Trophoblast cell (in vitro differentiated cells and primary cell): ENCODE results near the gene ABCB6.

Experiments used
- DNase-seq, 2 donors: peaks; one replicate each; pipeline ENCODE4 v3.0.0-alpha.2; 2016
- H2AFZ ChIP-seq: 2 replicates; pipeline ENCODE4 v1.6.1; 2013; ENCODE audit warnings: low read length, moderate library complexity, mild to moderate bottlenecking; ENCODE audit not compliant: insufficient read depth, poor library complexity
- H2AK5ac ChIP-seq: 2 replicates; pipeline ENCODE4 v1.6.1; 2013; ENCODE audit warnings: mild to moderate bottlenecking, low read length
- H2BK120ac ChIP-seq: 2 replicates; pipeline ENCODE4 v1.6.1; 2013; ENCODE audit warnings: low read length, mild to moderate bottlenecking, moderate library complexity; ENCODE audit not compliant: insufficient read depth, poor library complexity
- H2BK12ac ChIP-seq: 2 replicates; pipeline ENCODE4 v1.6.1; 2013; ENCODE audit warnings: mild to moderate bottlenecking, low read length, moderate library complexity
- H2BK5ac ChIP-seq: 2 replicates; pipeline ENCODE4 v1.6.1; 2013; ENCODE audit warnings: low read length, low read depth, moderate library complexity, mild to moderate bottlenecking; ENCODE audit not compliant: poor library complexity
- H3K14ac ChIP-seq: 2 replicates; pipeline ENCODE4 v1.6.1; 2013; ENCODE audit warnings: mild to moderate bottlenecking, low read length
- H3K18ac ChIP-seq: 2 replicates; pipeline ENCODE4 v1.6.1; 2013; ENCODE audit warnings: mild to moderate bottlenecking, low read length
- H3K23ac ChIP-seq: 2 replicates; pipeline ENCODE4 v1.6.1; 2013; ENCODE audit warnings: low read length
- H3K27ac ChIP-seq: 2 replicates; pipeline ENCODE4 v1.5.1; 2013; ENCODE audit warnings: low read depth, mild to moderate bottlenecking, inconsistent platforms, low read length, moderate library complexity
- H3K27me3 ChIP-seq: 2 replicates; pipeline ENCODE4 v1.6.1; 2013; ENCODE audit warnings: inconsistent platforms, mild to moderate bottlenecking, low read length, moderate library complexity; ENCODE audit not compliant: insufficient read depth
- H3K36me3 ChIP-seq, 2 experiments: 1 replicate in 1 of 2; 2 replicates in 1 of 2; pipeline ENCODE4 v1.6.1; 2013; ENCODE audit warnings: low read length in 2 of 2, mild to moderate bottlenecking in 2 of 2, moderate library complexity in 1 of 2; ENCODE audit not compliant: insufficient read depth in 2 of 2, control insufficient read depth in 1 of 2
- H3K4ac ChIP-seq: 2 replicates; pipeline ENCODE4 v1.6.1; 2013; ENCODE audit warnings: low read depth, mild to moderate bottlenecking, low read length, moderate library complexity
- H3K4me1 ChIP-seq, 2 experiments: 1 replicate in 1 of 2; 2 replicates in 1 of 2; pipeline ENCODE4 v1.6.1; 2013; ENCODE audit warnings: low read length in 2 of 2, mild to moderate bottlenecking in 2 of 2, moderate library complexity in 1 of 2; ENCODE audit not compliant: insufficient read depth in 2 of 2, control insufficient read depth in 1 of 2
- H3K4me2 ChIP-seq: 2 replicates; pipeline ENCODE4 v1.6.1; 2013; ENCODE audit warnings: inconsistent platforms, mild to moderate bottlenecking, low read length, moderate library complexity
- H3K4me3 ChIP-seq: 2 replicates; pipeline ENCODE4 v1.5.1; 2013; ENCODE audit warnings: mild to moderate bottlenecking, low read depth, low read length, inconsistent platforms
- H3K79me1 ChIP-seq: one replicate; pipeline ENCODE4 v1.6.1; 2013; ENCODE audit warnings: low read length
- H3K79me2 ChIP-seq: 2 replicates; pipeline ENCODE4 v1.6.1; 2013; ENCODE audit warnings: low read length, mild to moderate bottlenecking; ENCODE audit not compliant: control insufficient read depth, insufficient read depth, poor library complexity
- H3K9ac ChIP-seq: 2 replicates; pipeline ENCODE4 v1.6.1; 2013; ENCODE audit warnings: mild to moderate bottlenecking, low read length
- H3K9me3 ChIP-seq: 2 replicates; pipeline ENCODE4 v1.6.1; 2013; ENCODE audit warnings: low read depth, mild to moderate bottlenecking, control low read depth, inconsistent platforms, low read length; ENCODE audit not compliant: insufficient read depth
- H4K12ac ChIP-seq: 2 replicates; pipeline ENCODE4 v1.6.1; 2013; ENCODE audit warnings: low read depth, mild to moderate bottlenecking, low read length, moderate library complexity
- H4K8ac ChIP-seq: 2 replicates; pipeline ENCODE4 v1.6.1; 2013; ENCODE audit warnings: low read depth, mild to moderate bottlenecking, low read length, moderate library complexity
- H4K91ac ChIP-seq: one replicate; pipeline ENCODE4 v1.6.1; 2013; ENCODE audit warnings: low read depth, mild to moderate bottlenecking, low read length, moderate library complexity
- WGBS: extraction: QIAGEN DNeasy Blood & Tissue Kit; methylation state at CpG from one replicate; pipeline ENCODE4 v1.1.7; 2013; ENCODE audit warnings: missing lambda C conversion rate; ENCODE audit not compliant: insufficient read length, insufficient coverage; ENCODE audit errors: extremely low coverage; 5-methylcytosine and 5-hydroxymethylcytosine counted together

ABCB6 gene

DNA sequence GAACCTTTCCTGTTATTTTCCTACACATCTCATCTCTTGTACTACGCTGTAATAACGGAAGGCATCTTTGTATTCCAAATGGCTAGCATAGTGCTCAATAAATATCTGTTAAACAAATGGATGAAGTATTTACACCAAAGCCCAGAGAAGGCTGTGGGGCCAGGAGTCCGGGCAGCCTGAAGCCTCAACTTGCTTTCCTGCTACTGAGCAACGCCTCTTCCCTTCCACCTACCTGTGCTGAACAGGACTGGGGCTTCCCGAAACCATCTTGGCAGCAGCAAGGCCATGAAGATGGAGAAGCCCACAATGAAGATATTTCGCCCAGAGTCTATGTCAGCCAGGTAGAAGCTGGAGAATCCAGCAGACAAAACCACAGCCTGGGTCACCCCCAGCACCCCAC lies 55.6 kb downstream of the ABCB6 start:
- Histone ChIP-seq H2AFZ (no peak overlapping the region), H3K4me3 (no peak overlapping the region), H3K9me3 (no peaks in the 10 kb centered on the region), H3K4me1 (peaks cover 0 to 9% of the 10 kb centered on the region in 2 experiments), H2BK5ac (no peak overlapping the region), H3K14ac (no peak overlapping the region), H2AK5ac (no peak overlapping the region), H2BK12ac (no peak overlapping the region), H3K23ac (no peak overlapping the region), H4K8ac (no peak overlapping the region), H3K36me3 (no peaks in the 10 kb centered on the region), H3K4ac (no peak overlapping the region), H3K79me2 (peaks cover 2% of the 10 kb centered on the region), H3K27me3 (no peaks in the 10 kb centered on the region), H4K12ac (no peak overlapping the region), H3K4me2 (no peak overlapping the region), H3K18ac (no peak overlapping the region), H2BK120ac (no peak overlapping the region), H3K9ac (no peak overlapping the region), H3K79me1 (peaks cover 4% of the 10 kb centered on the region), H4K91ac (no peak overlapping the region), H3K27ac (no peak overlapping the region)
- no CpG with 5 or more reads among the region's 6 CpGs for WGBS
- no peak for DNase-seq

DNA sequence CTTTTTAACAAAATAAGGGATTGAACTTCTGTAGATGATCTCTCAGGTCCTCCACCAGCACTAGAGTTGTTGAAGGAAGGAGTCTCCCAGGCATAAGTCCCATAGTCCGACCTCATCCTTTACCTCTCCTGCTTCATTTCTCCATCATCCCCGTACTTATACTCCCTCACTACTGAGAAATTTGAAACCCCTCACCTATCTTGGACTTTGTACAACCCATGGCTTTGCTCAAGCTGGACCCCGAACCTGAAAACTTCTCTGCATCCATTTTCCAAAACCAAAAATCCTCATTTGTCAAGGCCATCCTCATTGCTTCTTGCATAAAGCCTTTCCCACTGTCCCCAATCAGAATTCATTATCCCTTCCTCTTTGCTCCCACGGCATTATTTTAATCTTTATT lies 57.7 kb downstream of the ABCB6 start:
- no peak overlapping the region for H3K27ac ChIP-seq
- H2AFZ ChIP-seq: no peak overlapping the region
- no peak overlapping the region for H3K9ac ChIP-seq
- H4K8ac ChIP-seq: no peak overlapping the region
- no peak overlapping the region for H2AK5ac ChIP-seq
- H4K91ac ChIP-seq: no peak overlapping the region
- H3K18ac ChIP-seq: no peak overlapping the region
- H3K23ac ChIP-seq: no peak overlapping the region
- H2BK12ac ChIP-seq: no peak overlapping the region
- no peak for DNase-seq
- WGBS: no CpG with 5 or more reads among the region's 4 CpGs
- peak overlapping the region; percentile 79 for H3K4me2 ChIP-seq
- no peak overlapping the region for H2BK120ac ChIP-seq
- H3K79me1 ChIP-seq: peaks cover 4% of the 10 kb centered on the region
- H3K4me1 ChIP-seq: peaks cover 0 to 9% of the 10 kb centered on the region in 2 experiments
- peaks cover 2 to 5% of the 10 kb centered on the region in 2 experiments for H3K36me3 ChIP-seq
- no peak overlapping the region for H3K4ac ChIP-seq
- no peak overlapping the region for H4K12ac ChIP-seq
- H3K79me2 ChIP-seq: peaks cover 2% of the 10 kb centered on the region
- no peak overlapping the region for H3K14ac ChIP-seq
- H3K27me3 ChIP-seq: no peaks in the 10 kb centered on the region
- no peak overlapping the region for H2BK5ac ChIP-seq
- H3K9me3 ChIP-seq: no peaks in the 10 kb centered on the region
- H3K4me3 ChIP-seq: no peak overlapping the region

DNA sequence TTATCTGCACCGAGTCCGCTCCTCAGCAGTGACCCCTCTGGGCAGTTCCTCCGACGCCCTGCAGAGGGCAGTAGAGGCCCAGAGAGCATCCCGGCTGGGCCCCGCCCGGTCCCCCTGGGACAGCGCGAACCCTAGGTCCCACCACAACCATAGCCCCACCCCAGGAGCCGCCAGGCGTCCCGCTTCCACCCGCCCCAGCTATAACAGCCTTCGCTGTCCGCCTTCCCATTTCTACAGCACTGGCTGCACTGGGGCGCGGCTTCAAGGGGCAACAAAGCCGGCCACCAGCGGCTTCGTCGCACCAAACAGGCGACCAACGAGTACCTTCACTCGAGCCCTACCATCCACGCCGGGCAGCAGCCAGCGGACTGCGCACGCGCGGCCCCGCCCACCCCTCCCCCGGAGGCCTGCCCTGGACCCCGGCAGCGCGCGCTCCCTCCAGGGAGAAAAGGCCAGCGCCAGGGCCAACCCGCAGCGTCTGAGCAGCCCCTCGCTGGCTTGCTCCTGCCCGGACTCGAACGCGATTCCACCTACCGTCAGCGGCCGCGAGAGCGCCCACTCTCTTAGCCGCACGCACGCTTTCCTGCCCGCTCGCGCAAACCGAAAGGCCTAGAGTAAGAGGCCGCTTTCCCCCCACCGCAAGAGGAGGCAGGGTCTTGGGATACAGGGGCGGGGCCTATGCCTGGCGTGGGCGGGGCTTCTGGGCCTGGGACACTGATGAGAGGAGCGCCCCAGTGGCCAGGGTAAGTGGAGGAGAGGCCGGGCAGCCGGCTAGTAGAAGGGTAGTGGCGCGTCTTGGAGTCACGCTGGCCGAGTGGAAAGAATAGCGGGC lies 58.4 kb downstream of the ABCB6 start, which contains the start of gene NHEJ1:
TSS of gene NHEJ1 (minus strand) at position 630 of the 832 bp plus-strand sequence. CDS start 2,453 bp downstream, outside the sequence.
- peaks cover 4% of the 10 kb centered on the region for H3K79me1 ChIP-seq
- peak; percentile 85 to 92 for DNase-seq

More for the DNA sequence above, 58.4 kb downstream of the ABCB6 start, which contains the start of gene NHEJ1:
- no peaks in the 10 kb centered on the region for H3K27me3 ChIP-seq
- no peak within 1 kb of the TSS for H2BK12ac ChIP-seq
- peak within 1 kb of the TSS; percentile 86 for H4K91ac ChIP-seq
- H4K12ac ChIP-seq: peak within 1 kb of the TSS; percentile 88
- no peak within 1 kb of the TSS for H3K23ac ChIP-seq
- peak within 1 kb of the TSS; percentile 79 for H3K4me2 ChIP-seq
- H2BK5ac ChIP-seq: peak within 1 kb of the TSS; percentile 71
- peak within 1 kb of the TSS; percentile 86 for H3K18ac ChIP-seq
- H3K14ac ChIP-seq: peak within 1 kb of the TSS; percentile 95
- peaks cover 2% of the 10 kb centered on the region for H3K79me2 ChIP-seq
- peaks cover 2 to 5% of the 10 kb centered on the region in 2 experiments for H3K36me3 ChIP-seq
- H3K27ac ChIP-seq: peak within 1 kb of the TSS; percentile 86
- peaks cover 0 to 9% of the 10 kb centered on the region in 2 experiments for H3K4me1 ChIP-seq
- peak within 1 kb of the TSS; percentile 22 for H3K4ac ChIP-seq
- no CpG with 5 or more reads among the region's 70 CpGs for WGBS
- H2AK5ac ChIP-seq: no peak within 1 kb of the TSS
- peak within 1 kb of the TSS; percentile 74 for H3K4me3 ChIP-seq
- peak within 1 kb of the TSS; percentile 95 for H4K8ac ChIP-seq
- H2BK120ac ChIP-seq: peak within 1 kb of the TSS; percentile 84
- peak within 1 kb of the TSS; percentile 63 for H3K9ac ChIP-seq
- H3K9me3 ChIP-seq: no peaks in the 10 kb centered on the region
- peak within 1 kb of the TSS; percentile 94 for H2AFZ ChIP-seq
